Activated CD8-positive, alpha-beta T cell treated with anti-CD3 and anti-CD28 coated beads for 36 hours (primary cell): ENCODE measurements around the gene IMPDH1. TPM values are rescaled to one million over a fixed set of nuclear protein-coding genes. Genes with fewer than 3 reads are reported as not detected.
A peak's percentile ranks its signal among the peaks of the same experiment; 100 is the strongest.

Experiments
- ATAC-seq: fragments of 200-7000 bp; cut with Tn5 transposase; one replicate; pipeline ENCODE4 v1.10.0; 2021; ENCODE audit warnings: mild to moderate bottlenecking, moderate library complexity
- CTCF ChIA-PET: fragments of 350-600 bp; sonication (Branson Sonifier 250); formaldehyde crosslinking; loops from one replicate; lab custom pipeline; 2021; ENCODE audit warnings: antibody characterized with exemption; lab: Charles Lee
- POLR2A ChIA-PET: fragments of 350-600 bp; sonication (Branson Sonifier 250); formaldehyde crosslinking; loops from one replicate; lab custom pipeline; 2021; ENCODE audit warnings: antibody characterized with exemption; lab: Charles Lee
- DNase-seq: peaks from one replicate; pipeline ENCODE4 v3.0.0-alpha.2; 2020
- H3K27ac Mint-ChIP-seq: one replicate; pipeline ENCODE4 v1.8.0; 2021; ENCODE audit warnings: mild to moderate bottlenecking, mixed read lengths
- H3K27me3 Mint-ChIP-seq: one replicate; pipeline ENCODE4 v1.8.0; 2021; ENCODE audit warnings: mixed read lengths
- H3K36me3 Mint-ChIP-seq: one replicate; pipeline ENCODE4 v1.8.0; 2021; ENCODE audit warnings: low read depth, mixed read lengths
- H3K4me1 Mint-ChIP-seq: one replicate; pipeline ENCODE4 v1.8.0; 2021; ENCODE audit warnings: low read depth, mixed read lengths
- H3K4me3 Mint-ChIP-seq: one replicate; pipeline ENCODE4 v1.8.0; 2021; ENCODE audit warnings: mild to moderate bottlenecking, moderate library complexity, mixed read lengths
- H3K9me3 Mint-ChIP-seq: one replicate; pipeline ENCODE4 v1.8.0; 2021; ENCODE audit warnings: mixed read lengths
- intact Hi-C: fragments of 100-400 bp; cut with micrococcal nuclease; formaldehyde crosslinking; loops from one replicate; pipeline ENCODE4 v1.10.0; 2022
- total RNA-seq, 2 experiments: library from RNA; stranded (reverse); gene quantifications; one replicate each; pipeline ENCODE4 v1.2.3, GENCODE V29; 2021
- TF ChIP-seq, protein P1 (sequence below): fragments of 200-600 bp; IDR thresholded peaks from one replicate; pipeline ENCODE4 v1.8.0; 2022; ENCODE audit warnings: antibody characterized with exemption, mild to moderate bottlenecking

Gene IMPDH1
- total RNA-seq, 2 experiments from 2014 or later: 60.5 to 68.1 TPM

DNA sequence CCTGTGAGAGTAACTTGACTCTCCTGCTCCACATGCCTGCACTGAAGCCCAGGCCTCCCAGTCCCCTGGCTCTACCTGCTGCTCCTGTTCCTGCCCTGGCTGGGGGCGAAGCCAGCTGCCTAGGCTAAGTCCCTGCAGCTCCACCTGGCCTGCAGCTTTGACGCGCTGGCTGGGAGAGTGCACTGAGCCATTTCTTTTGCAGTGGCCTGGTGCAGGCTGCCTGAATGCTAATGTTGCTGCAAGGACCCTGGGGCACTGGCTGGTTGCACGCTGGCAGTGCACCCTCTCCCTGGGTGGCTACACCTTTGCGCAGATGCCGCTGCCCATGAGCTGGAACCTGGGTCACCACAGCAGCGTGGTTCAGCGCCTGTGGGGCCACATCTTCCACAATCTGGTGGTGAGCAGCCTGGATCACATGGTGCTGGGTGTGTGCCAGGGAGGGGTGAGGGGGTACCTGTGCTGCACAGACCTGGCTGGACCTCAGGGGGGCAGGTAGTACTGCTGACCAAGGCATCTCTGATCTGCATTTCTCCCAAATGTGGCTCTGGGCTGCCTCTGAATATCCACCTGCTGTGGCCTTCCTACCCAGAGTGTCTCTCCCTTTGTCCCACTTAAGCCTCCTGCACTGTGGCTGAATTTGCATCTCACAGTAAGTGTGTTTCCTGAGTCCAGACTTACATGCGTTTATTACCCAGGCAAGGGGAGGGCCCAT lies 20.0 kb downstream of the IMPDH1 start:
- intact Hi-C loops: no loop called here

GRCh38 chr7:128389085-128389617 lies 20.6 kb downstream of the IMPDH1 start:
- ATAC-seq: no peak
- DNase-seq: no peak
- no peaks in the 10 kb centered on the region for H3K4me1 Mint-ChIP-seq
- no peak overlapping the region for H3K27ac Mint-ChIP-seq
- TF ChIP-seq, protein P1, sequence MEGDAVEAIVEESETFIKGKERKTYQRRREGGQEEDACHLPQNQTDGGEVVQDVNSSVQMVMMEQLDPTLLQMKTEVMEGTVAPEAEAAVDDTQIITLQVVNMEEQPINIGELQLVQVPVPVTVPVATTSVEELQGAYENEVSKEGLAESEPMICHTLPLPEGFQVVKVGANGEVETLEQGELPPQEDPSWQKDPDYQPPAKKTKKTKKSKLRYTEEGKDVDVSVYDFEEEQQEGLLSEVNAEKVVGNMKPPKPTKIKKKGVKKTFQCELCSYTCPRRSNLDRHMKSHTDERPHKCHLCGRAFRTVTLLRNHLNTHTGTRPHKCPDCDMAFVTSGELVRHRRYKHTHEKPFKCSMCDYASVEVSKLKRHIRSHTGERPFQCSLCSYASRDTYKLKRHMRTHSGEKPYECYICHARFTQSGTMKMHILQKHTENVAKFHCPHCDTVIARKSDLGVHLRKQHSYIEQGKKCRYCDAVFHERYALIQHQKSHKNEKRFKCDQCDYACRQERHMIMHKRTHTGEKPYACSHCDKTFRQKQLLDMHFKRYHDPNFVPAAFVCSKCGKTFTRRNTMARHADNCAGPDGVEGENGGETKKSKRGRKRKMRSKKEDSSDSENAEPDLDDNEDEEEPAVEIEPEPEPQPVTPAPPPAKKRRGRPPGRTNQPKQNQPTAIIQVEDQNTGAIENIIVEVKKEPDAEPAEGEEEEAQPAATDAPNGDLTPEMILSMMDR: no peak
- H3K36me3 Mint-ChIP-seq: peaks cover 2% of the 10 kb centered on the region
- intact Hi-C loops: no loop called here
- CTCF ChIA-PET: interaction anchor here (0.7 to 9.4 kb wide), 12 partner anchors 8 to 85 kb away, joined by 3 to 264 read pairs (median 10); partner anchors contain the start of genes PRRT4 and RBM28
- POLR2A ChIA-PET: interaction anchor here (0.8 to 1.0 kb wide), 2 partner anchors 23 to 41 kb away, joined by 3 read pairs; no protein-coding TSS in a partner anchor
- no peaks in the 10 kb centered on the region for H3K9me3 Mint-ChIP-seq
- no peaks in the 10 kb centered on the region for H3K27me3 Mint-ChIP-seq
- no peak overlapping the region for H3K4me3 Mint-ChIP-seq

More for the DNA sequence above, 20.0 kb downstream of the IMPDH1 start:
- Mint-ChIP-seq H3K27ac (no peak overlapping the region), H3K9me3 (no peaks in the 10 kb centered on the region), H3K27me3 (no peaks in the 10 kb centered on the region), H3K4me3 (no peak overlapping the region), H3K36me3 (peaks cover 2% of the 10 kb centered on the region), H3K4me1 (no peaks in the 10 kb centered on the region)
- DNase-seq (no peak), ATAC-seq (no peak)
- ChIA-PET POLR2A (interaction anchor here (0.8 to 1.0 kb wide), 2 partner anchors 23 to 42 kb away, joined by 3 read pairs; no protein-coding TSS in a partner anchor), CTCF (interaction anchor here (0.7 to 9.4 kb wide), 10 partner anchors 8 to 71 kb away, joined by 3 to 264 read pairs (median 10); partner anchors contain the start of genes PRRT4 and RBM28)
- TF ChIP-seq, protein P1: no peak

DNA sequence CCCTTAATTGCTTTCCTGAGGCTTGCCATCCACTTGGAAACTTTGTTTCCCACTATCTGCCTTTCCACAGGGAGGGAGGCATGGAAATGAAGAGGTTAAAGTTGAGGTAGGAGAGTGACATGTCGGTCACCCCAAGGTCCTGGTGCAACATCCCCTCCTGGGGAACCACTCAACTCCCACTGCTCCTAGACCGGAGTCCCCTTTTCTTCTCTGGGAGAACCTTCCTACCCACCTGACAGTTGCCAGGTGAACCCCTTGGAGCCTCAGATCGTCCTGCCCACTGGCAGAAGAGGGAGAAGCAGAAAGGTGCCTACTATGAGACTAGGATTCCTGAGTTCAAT lies 21.7 kb downstream of the IMPDH1 start:
- H3K27ac Mint-ChIP-seq: no peak overlapping the region
- TF ChIP-seq, protein P1: no peak
- DNase-seq (no peak), ATAC-seq (no peak)
- H3K36me3 Mint-ChIP-seq: peaks cover 2% of the 10 kb centered on the region
- ChIA-PET CTCF (interaction anchor here (0.5 to 9.4 kb wide), 23 partner anchors 10 to 544 kb away, joined by 3 to 264 read pairs (median 9); partner anchors contain the start of genes IMPDH1, PRRT4 and RBM28), POLR2A (interaction anchor here (0.9 kb wide), 1 partner anchor 58 kb away, joined by 3 read pairs; no protein-coding TSS in a partner anchor)
- H3K27me3 Mint-ChIP-seq: no peaks in the 10 kb centered on the region
- no peaks in the 10 kb centered on the region for H3K4me1 Mint-ChIP-seq
- intact Hi-C loops: no loop called here
- H3K9me3 Mint-ChIP-seq: no peaks in the 10 kb centered on the region
- no peak overlapping the region for H3K4me3 Mint-ChIP-seq

- ATAC-seq (peak; percentile 95), DNase-seq (peak; percentile 85)
- Mint-ChIP-seq H3K9me3 (no peaks in the 10 kb centered on the region), H3K27ac (no peak overlapping the region), H3K4me3 (no peak overlapping the region), H3K36me3 (peaks cover 2% of the 10 kb centered on the region), H3K4me1 (no peaks in the 10 kb centered on the region), H3K27me3 (no peaks in the 10 kb centered on the region)
- TF ChIP-seq, protein P1: peak; percentile 88
- intact Hi-C loops: loop anchor here (2.0 kb wide), 1 partner anchor 41 kb away; no protein-coding TSS in a partner anchor
- ChIA-PET POLR2A (interaction anchor here (0.8 to 1.0 kb wide), 3 partner anchors 34 to 58 kb away, joined by 3 read pairs; no protein-coding TSS in a partner anchor), CTCF (interaction anchor here (0.5 to 9.4 kb wide), 26 partner anchors 10 to 544 kb away, joined by 3 to 264 read pairs (median 5); partner anchors contain the start of genes IMPDH1, PRRT4 and RBM28)
Observed at GRCh38 chr7:128387216-128388144, 22.3 kb downstream of the IMPDH1 start.
